OCI-LY1 (cell line): ENCODE data around the gene FGD3.

Experiments used
- H2AFZ ChIP-seq: fragments of 200-600 bp; sonication (generic), shearing (Covaris generic); 2 replicates; pipeline ENCODE4 v1.6.0; 2014; ENCODE audit warnings: antibody characterized with exemption, mild to moderate bottlenecking, low read length
- H3F3A ChIP-seq: fragments of 200-600 bp; sonication (generic), shearing (Covaris generic); 2 replicates; pipeline ENCODE4 v1.6.0; 2014; ENCODE audit warnings: mild to moderate bottlenecking, antibody characterized with exemption, low read length, moderate library complexity; ENCODE audit not compliant: insufficient read depth
- H3K27ac ChIP-seq: fragments of 200-600 bp; sonication (generic); 2 replicates; pipeline ENCODE4 v1.5.1; 2014; ENCODE audit warnings: low read length, mixed run types, mild to moderate bottlenecking, low read depth; ENCODE audit not compliant: poor library complexity, severe bottlenecking
- H3K27me3 ChIP-seq: fragments of 200-600 bp; sonication (generic); 2 replicates; pipeline ENCODE4 v1.6.0; 2014; ENCODE audit warnings: antibody characterized with exemption, mild to moderate bottlenecking, low read length, moderate library complexity; ENCODE audit not compliant: insufficient read depth
- H3K36me3 ChIP-seq: fragments of 200-600 bp; sonication (generic); 2 replicates; pipeline ENCODE4 v1.6.1; 2014; ENCODE audit warnings: mild to moderate bottlenecking, antibody characterized with exemption, low read length, moderate library complexity, mixed read lengths; ENCODE audit not compliant: insufficient read depth
- H3K4me1 ChIP-seq: fragments of 200-600 bp; sonication (generic); 2 replicates; pipeline ENCODE4 v1.5.1; 2014; ENCODE audit warnings: mild to moderate bottlenecking, low read length, moderate library complexity; ENCODE audit not compliant: insufficient read depth, severe bottlenecking
- H3K4me2 ChIP-seq: fragments of 200-600 bp; sonication (generic), shearing (Covaris generic); 2 replicates; pipeline ENCODE4 v1.6.1; 2014; ENCODE audit warnings: low read length
- H3K4me3 ChIP-seq: fragments of 200-600 bp; sonication (generic); 2 replicates; pipeline ENCODE4 v1.5.1; 2014; ENCODE audit warnings: low read length, low read depth, mild to moderate bottlenecking, mixed read lengths; ENCODE audit not compliant: poor library complexity, severe bottlenecking
- H3K79me2 ChIP-seq: fragments of 200-600 bp; shearing (Covaris generic); 2 replicates; pipeline ENCODE4 v1.6.1; 2016; ENCODE audit warnings: mixed run types, low read length, mixed read lengths; ENCODE audit not compliant: insufficient read depth
- H3K9ac ChIP-seq: fragments of 200-600 bp; sonication (generic), shearing (Covaris generic); 2 replicates; pipeline ENCODE4 v1.6.1; 2014; ENCODE audit warnings: mild to moderate bottlenecking, low read length, mixed read lengths
- H3K9me2 ChIP-seq: fragments of 200-600 bp; sonication (generic), shearing (Covaris generic); 2 replicates; pipeline ENCODE4 v1.6.1; 2014; ENCODE audit warnings: low read depth, mild to moderate bottlenecking, low read length, mixed read lengths
- H3K9me3 ChIP-seq: fragments of 200-600 bp; shearing (Covaris generic); 2 replicates; pipeline ENCODE4 v1.6.1; 2014; ENCODE audit warnings: low read length, mixed read lengths
- H4K20me1 ChIP-seq: fragments of 200-600 bp; sonication (generic), shearing (Covaris generic); 2 replicates; pipeline ENCODE4 v1.6.0; 2016; ENCODE audit warnings: mild to moderate bottlenecking, low read length; ENCODE audit not compliant: insufficient read depth
- EZH2 ChIP-seq: fragments of 200-600 bp; sonication (generic), shearing (Covaris generic); IDR thresholded peaks from 2 replicates; pipeline ENCODE4 v1.8.0; 2017; ENCODE audit warnings: borderline replicate concordance, mixed run types, mild to moderate bottlenecking, antibody characterized with exemption, low read length, moderate library complexity, mixed read lengths
- TF ChIP-seq, protein P1 (sequence below): fragments of 200-600 bp; sonication (generic), shearing (Covaris generic); IDR thresholded peaks from 2 replicates; pipeline ENCODE4 v1.5.1; 2017; ENCODE audit warnings: mild to moderate bottlenecking, antibody characterized with exemption, low read length, moderate library complexity, mixed read lengths

Gene FGD3

DNA sequence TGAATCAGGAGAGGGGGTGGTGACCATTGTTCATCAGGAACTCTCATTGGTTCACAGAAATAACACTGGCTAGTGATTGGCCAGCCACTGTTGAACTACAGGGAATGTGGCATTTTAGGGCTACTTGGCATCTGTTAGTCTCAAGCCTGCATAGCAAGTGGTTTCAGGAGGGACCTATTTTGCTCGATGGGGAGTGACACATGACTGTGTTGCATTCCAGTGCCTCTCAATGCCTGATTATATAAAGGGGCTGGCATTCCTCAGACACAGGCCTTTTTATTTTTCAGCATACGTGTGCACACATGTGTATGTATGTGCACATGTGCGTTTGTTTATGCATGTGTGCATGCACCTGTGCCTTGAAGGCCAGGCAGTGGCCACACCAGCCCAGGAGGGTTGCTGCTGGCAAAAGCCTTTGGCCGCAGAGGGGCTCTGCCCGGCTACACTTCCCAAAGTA, 23.2 kb downstream of the FGD3 start:
- peaks cover 23% of the 10 kb centered on the region for H3K79me2 ChIP-seq
- H3K9me2 ChIP-seq, result no peaks in the 10 kb centered on the region
- H2AFZ ChIP-seq, result no peak overlapping the region
- H3K27me3 ChIP-seq, result no peaks in the 10 kb centered on the region
- TF ChIP-seq, protein P1, sequence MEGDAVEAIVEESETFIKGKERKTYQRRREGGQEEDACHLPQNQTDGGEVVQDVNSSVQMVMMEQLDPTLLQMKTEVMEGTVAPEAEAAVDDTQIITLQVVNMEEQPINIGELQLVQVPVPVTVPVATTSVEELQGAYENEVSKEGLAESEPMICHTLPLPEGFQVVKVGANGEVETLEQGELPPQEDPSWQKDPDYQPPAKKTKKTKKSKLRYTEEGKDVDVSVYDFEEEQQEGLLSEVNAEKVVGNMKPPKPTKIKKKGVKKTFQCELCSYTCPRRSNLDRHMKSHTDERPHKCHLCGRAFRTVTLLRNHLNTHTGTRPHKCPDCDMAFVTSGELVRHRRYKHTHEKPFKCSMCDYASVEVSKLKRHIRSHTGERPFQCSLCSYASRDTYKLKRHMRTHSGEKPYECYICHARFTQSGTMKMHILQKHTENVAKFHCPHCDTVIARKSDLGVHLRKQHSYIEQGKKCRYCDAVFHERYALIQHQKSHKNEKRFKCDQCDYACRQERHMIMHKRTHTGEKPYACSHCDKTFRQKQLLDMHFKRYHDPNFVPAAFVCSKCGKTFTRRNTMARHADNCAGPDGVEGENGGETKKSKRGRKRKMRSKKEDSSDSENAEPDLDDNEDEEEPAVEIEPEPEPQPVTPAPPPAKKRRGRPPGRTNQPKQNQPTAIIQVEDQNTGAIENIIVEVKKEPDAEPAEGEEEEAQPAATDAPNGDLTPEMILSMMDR, result no peak
- no peak for TF ChIP-seq EZH2
- H4K20me1 ChIP-seq, result no peaks in the 10 kb centered on the region
- H3K4me2 ChIP-seq, result no peak overlapping the region
- no peak overlapping the region for H3K4me3 ChIP-seq
- no peak overlapping the region for H3K9ac ChIP-seq
- peaks cover 45% of the 10 kb centered on the region for H3K4me1 ChIP-seq
- peaks cover 11% of the 10 kb centered on the region for H3K36me3 ChIP-seq
- no peak overlapping the region for H3K27ac ChIP-seq
- no peaks in the 10 kb centered on the region for H3K9me3 ChIP-seq
- H3F3A ChIP-seq, result no peaks in the 10 kb centered on the region

DNA sequence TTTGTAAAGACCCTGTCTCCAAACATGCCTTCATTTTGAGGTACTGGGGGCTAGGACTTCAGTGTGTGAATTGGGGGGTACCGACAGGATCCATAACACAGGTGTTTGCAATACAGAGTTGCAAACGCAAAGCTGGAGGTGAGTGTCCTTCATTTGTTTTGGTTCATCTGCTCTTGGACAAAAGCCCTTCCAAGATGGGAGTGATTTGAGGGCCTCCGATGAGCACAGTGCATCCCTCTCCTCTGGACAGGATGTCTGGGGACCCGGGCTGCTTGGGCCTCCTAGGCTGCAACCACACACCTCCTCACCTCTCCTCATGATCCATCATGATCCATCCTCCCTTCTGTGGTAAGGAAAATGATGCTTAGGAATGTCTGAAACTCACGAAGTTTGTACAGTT, 23.8 kb downstream of the FGD3 start:
- Histone ChIP-seq H3K36me3 (peaks cover 17% of the 10 kb centered on the region), H4K20me1 (no peaks in the 10 kb centered on the region), H3K79me2 (peaks cover 20% of the 10 kb centered on the region), H3K9me2 (no peaks in the 10 kb centered on the region), H3K27me3 (no peaks in the 10 kb centered on the region), H3K4me3 (no peak overlapping the region), H3K9me3 (no peaks in the 10 kb centered on the region), H3K4me1 (peaks cover 39% of the 10 kb centered on the region), H3K9ac (no peak overlapping the region), H3K4me2 (no peak overlapping the region), H2AFZ (no peak overlapping the region), H3F3A (no peaks in the 10 kb centered on the region), H3K27ac (no peak overlapping the region)
- TF ChIP-seq EZH2, result no peak
- TF ChIP-seq, protein P1, result no peak

DNA sequence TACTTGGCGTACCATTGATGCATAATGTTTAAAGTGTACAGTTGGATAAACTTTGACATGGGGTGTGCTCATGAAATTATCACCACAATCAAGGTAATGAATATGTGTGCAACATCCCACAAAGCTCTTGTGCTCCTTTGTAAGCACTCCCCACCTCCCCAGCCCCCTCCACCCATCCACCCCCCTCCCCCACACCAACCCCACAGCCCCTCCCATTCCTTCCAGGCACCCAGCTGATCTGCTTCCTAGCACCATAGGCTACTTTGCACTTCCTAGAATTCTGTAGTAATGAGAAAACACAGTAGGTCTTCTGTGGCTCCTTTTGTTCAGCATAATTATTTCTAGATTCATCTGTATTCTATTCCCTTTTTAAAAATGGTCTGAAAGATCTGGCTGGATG, 24.5 kb downstream of the FGD3 start:
- no peak overlapping the region for H3K4me3 ChIP-seq
- H3K27me3 ChIP-seq, result no peaks in the 10 kb centered on the region
- peaks cover 24% of the 10 kb centered on the region for H3K36me3 ChIP-seq
- no peak overlapping the region for H3K9ac ChIP-seq
- H3K4me2 ChIP-seq, result no peak overlapping the region
- H2AFZ ChIP-seq, result no peak overlapping the region
- TF ChIP-seq, protein P1, result no peak
- TF ChIP-seq EZH2, result no peak
- no peaks in the 10 kb centered on the region for H3F3A ChIP-seq
- H3K79me2 ChIP-seq, result peaks cover 17% of the 10 kb centered on the region
- H3K27ac ChIP-seq, result no peak overlapping the region
- H3K9me3 ChIP-seq, result no peaks in the 10 kb centered on the region
- no peaks in the 10 kb centered on the region for H3K9me2 ChIP-seq
- H3K4me1 ChIP-seq, result peaks cover 33% of the 10 kb centered on the region
- H4K20me1 ChIP-seq, result no peaks in the 10 kb centered on the region
